Spinal cord (tissue), 10 donors: ENCODE measurements around the gene KLK15. TPM values are rescaled to one million over a fixed set of nuclear protein-coding genes. Genes with fewer than 3 reads are reported as not detected.

Experiments used
- DNase-seq, 6 donors: peaks; one replicate each; pipeline versions ENCODE4 v3.0.0 to v3.0.0-alpha.2; 2013 to 2015; ENCODE audit warnings: low spot score in 6 of 6, low read depth in 4 of 6
- H3K27ac ChIP-seq: one replicate; pipeline ENCODE4 v1.5.1; 2013; ENCODE audit warnings: low read depth, low read length, control low read depth
- H3K27me3 ChIP-seq: one replicate; pipeline ENCODE4 v1.6.1; 2013; ENCODE audit warnings: low read length; ENCODE audit not compliant: control insufficient read depth, insufficient read depth
- H3K36me3 ChIP-seq: one replicate; pipeline ENCODE4 v1.6.1; 2013; ENCODE audit warnings: low read length; ENCODE audit not compliant: control insufficient read depth, insufficient read depth
- H3K4me1 ChIP-seq: one replicate; pipeline ENCODE4 v1.6.1; 2013; ENCODE audit warnings: low read length; ENCODE audit not compliant: control insufficient read depth, insufficient read depth
- H3K4me3 ChIP-seq: one replicate; pipeline ENCODE4 v1.5.1; 2013; ENCODE audit warnings: low read depth, low read length, control low read depth
- H3K9me3 ChIP-seq: one replicate; pipeline ENCODE4 v1.6.1; 2013; ENCODE audit warnings: low read length; ENCODE audit not compliant: control insufficient read depth, insufficient read depth
- WGBS: methylation state at CpG from one replicate; pipeline ENCODE4 v1.1.5; 2013; ENCODE audit warnings: missing lambda C conversion rate; ENCODE audit not compliant: insufficient coverage; 5-methylcytosine and 5-hydroxymethylcytosine counted together
- polyA plus RNA-seq, 2 donors: library from polyadenylated mRNA; unstranded; fragments of 120-200 nt; gene quantifications; one replicate each; pipeline ENCODE4 v1.2.1, GENCODE V29; 2013; ENCODE audit not compliant: insufficient read length in 2 of 2
- small RNA-seq: library from RNA; depleted of rRNA; stranded (forward); fragments of <200 nt; gene quantifications from one replicate; pipeline ENCODE3, GENCODE V24; 2014; ENCODE audit warnings: low replicate concordance
- total RNA-seq, 2 donors: library from RNA; depleted of rRNA in 1 of 2; stranded (reverse); fragments of 120-200 nt in 1 of 2; fragments of >200 nt in 1 of 2; gene quantifications; one replicate each; pipeline versions ENCODE4 v1.2.3 to v1.2.4, GENCODE V29; 2013 to 2014
- donor health status: healthy.

The KLK15 gene
- total and polyA plus RNA-seq, 4 donors: not detected

GRCh38 chr19:50779504-50780457, 53.6 kb downstream of the KLK15 start:
- H3K27me3 ChIP-seq: peaks cover 53% of the 10 kb centered on the region
- H3K4me1 ChIP-seq: peaks cover 14% of the 10 kb centered on the region
- H3K36me3 ChIP-seq: no peaks in the 10 kb centered on the region
- no peak overlapping the region for H3K4me3 ChIP-seq
- WGBS: 54% methylated on average over 23 of the region's 25 CpGs
- no peak for DNase-seq
- no peaks in the 10 kb centered on the region for H3K9me3 ChIP-seq
- no peak overlapping the region for H3K27ac ChIP-seq

DNA sequence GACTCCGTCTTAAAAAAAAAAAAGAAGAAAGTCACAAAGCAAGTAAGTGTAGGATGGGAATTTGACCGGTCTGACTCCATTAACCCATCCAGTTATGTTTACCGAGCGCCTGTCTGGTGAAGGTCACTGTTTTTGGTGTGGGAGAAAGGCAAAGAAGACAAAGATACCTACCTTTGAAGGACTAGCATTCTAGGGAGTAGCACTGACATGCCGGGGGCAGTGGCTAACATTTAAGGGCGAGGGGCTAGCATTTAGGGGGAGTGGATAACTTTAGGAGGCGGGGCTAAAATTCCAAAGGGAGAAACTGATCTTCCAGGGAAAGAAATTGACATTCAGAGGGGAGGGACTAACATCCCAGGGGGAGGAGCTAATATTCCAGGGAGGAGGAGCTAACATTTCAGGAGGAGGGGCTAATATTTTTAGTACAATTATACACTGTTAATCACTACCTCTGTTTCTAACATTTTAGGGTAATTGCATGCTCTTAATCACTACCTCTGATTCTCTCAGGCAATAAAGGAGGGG, 54.4 kb downstream of the KLK15 start:
- no peak overlapping the region for H3K27ac ChIP-seq

GRCh38 chr19:50777830-50778303, 55.5 kb downstream of the KLK15 start:
- peaks cover 53% of the 10 kb centered on the region for H3K27me3 ChIP-seq
- no peaks in the 10 kb centered on the region for H3K36me3 ChIP-seq
- no peak overlapping the region for H3K4me3 ChIP-seq
- no peak overlapping the region for H3K27ac ChIP-seq
- no peaks in the 10 kb centered on the region for H3K9me3 ChIP-seq
- peaks cover 9% of the 10 kb centered on the region for H3K4me1 ChIP-seq
- peak in 2 of 6 donors; percentile 31 to 62 for DNase-seq
- 0% methylated on average over 30 of the region's 30 CpGs for WGBS

More for the DNA sequence above, 54.4 kb downstream of the KLK15 start:
- Histone ChIP-seq H3K36me3 (no peaks in the 10 kb centered on the region), H3K4me1 (peaks cover 14% of the 10 kb centered on the region), H3K9me3 (no peaks in the 10 kb centered on the region), H3K27me3 (peaks cover 53% of the 10 kb centered on the region), H3K4me3 (no peak overlapping the region)
- 40% methylated on average over 2 of the region's 7 CpGs for WGBS
- no peak for DNase-seq

GRCh38 chr19:50777261-50777660, 56.1 kb downstream of the KLK15 start:
- H3K4me1 ChIP-seq: peaks cover 9% of the 10 kb centered on the region
- 86% methylated on average over 1 of the region's 4 CpGs for WGBS
- H3K4me3 ChIP-seq: no peak overlapping the region
- peaks cover 49% of the 10 kb centered on the region for H3K27me3 ChIP-seq
- no peak for DNase-seq
- H3K9me3 ChIP-seq: no peaks in the 10 kb centered on the region
- H3K36me3 ChIP-seq: no peaks in the 10 kb centered on the region
- no peak overlapping the region for H3K27ac ChIP-seq

- Histone ChIP-seq H3K9me3 (no peaks in the 10 kb centered on the region), H3K4me1 (peaks cover 9% of the 10 kb centered on the region), H3K4me3 (no peak overlapping the region), H3K36me3 (no peaks in the 10 kb centered on the region), H3K27ac (no peak overlapping the region), H3K27me3 (peaks cover 46% of the 10 kb centered on the region)
- no peak for DNase-seq
- WGBS: 44% methylated on average over 1 of the region's 5 CpGs
Observed at GRCh38 chr19:50776131-50776530, 57.2 kb downstream of the KLK15 start.

Small RNA genes within 50 kb of the gene (small RNA-seq; reads per million reads assigned to genes)
- gene SNORD88A (171 reads per million, percentile 98 among the genes with 10 or more reads in this experiment), gene SNORD88B (not detected), gene SNORD88C (not detected)

Other genes starting within 250 kb of the KLK15 start
- 10 to 100 TPM; 10.0 to 21.8 TPM for gene SYT3, start 193.7 kb downstream of the KLK15 start, total RNA-seq
- 10 to 100 TPM; 76.9 to 84.1 TPM for gene SYT3, start 193.7 kb downstream of the KLK15 start, polyA plus RNA-seq
- 1 to 10 TPM; 1.4 to 7.1 TPM for gene C19orf81, start 184.1 kb downstream of the KLK15 start, total RNA-seq
- 1 to 10 TPM; 6.1 to 6.2 TPM for gene C19orf81, start 184.1 kb downstream of the KLK15 start, polyA plus RNA-seq
- gene SHANK1, start 113.8 kb downstream of the KLK15 start, total RNA-seq: 10 to 100 TPM in 1 of 2 donors, 1 to 10 TPM in 1; 8.4 to 17.6 TPM
- gene SHANK1, start 113.8 kb downstream of the KLK15 start, polyA plus RNA-seq: 100 to 1,000 TPM; 106 to 116 TPM
- 10 to 100 TPM; 17.0 to 44.7 TPM for gene CLEC11A, start 110.2 kb downstream of the KLK15 start, total RNA-seq
- 10 to 100 TPM; 29.4 to 37.4 TPM for gene CLEC11A, start 110.2 kb downstream of the KLK15 start, polyA plus RNA-seq
- not detected for gene GPR32, start 63.1 kb downstream of the KLK15 start, total RNA-seq
- gene GPR32, start 63.1 kb downstream of the KLK15 start, polyA plus RNA-seq: under 1 TPM in 1 of 2 donors, not detected in 1; 0.12 TPM
- gene ACP4, start 43.2 kb downstream of the KLK15 start, total RNA-seq: not detected
- under 1 TPM in 1 of 2 donors, not detected in 1; 0.44 TPM for gene ACP4, start 43.2 kb downstream of the KLK15 start, polyA plus RNA-seq
- gene KLK1, start 9.8 kb downstream of the KLK15 start, total RNA-seq: 1 to 10 TPM in 1 of 2 donors, under 1 TPM in 1; 0.50 to 1.3 TPM
- 1 to 10 TPM in 1 of 2 donors, not detected in 1; 2.0 TPM for gene KLK1, start 9.8 kb downstream of the KLK15 start, polyA plus RNA-seq
- gene KLK3, start 21.3 kb upstream of the KLK15 start, total RNA-seq: not detected
- gene KLK3, start 21.3 kb upstream of the KLK15 start, polyA plus RNA-seq: not detected
- gene KLK2, start 39.9 kb upstream of the KLK15 start, total RNA-seq: under 1 TPM; 0.06 to 0.10 TPM
- gene KLK2, start 39.9 kb upstream of the KLK15 start, polyA plus RNA-seq: under 1 TPM in 1 of 2 donors, not detected in 1; 0.38 TPM
- under 1 TPM in 1 of 2 donors, not detected in 1; 0.59 TPM for gene KLK4, start 77.8 kb upstream of the KLK15 start, total RNA-seq
- 1 to 10 TPM; 1.6 to 1.9 TPM for gene KLK4, start 77.8 kb upstream of the KLK15 start, polyA plus RNA-seq
- under 1 TPM; 0.44 to 0.79 TPM for gene KLK5, start 119.5 kb upstream of the KLK15 start, total RNA-seq
- 1 to 10 TPM in 1 of 2 donors, under 1 TPM in 1; 0.93 to 2.5 TPM for gene KLK5, start 119.5 kb upstream of the KLK15 start, polyA plus RNA-seq
- gene KLK6, start 136.0 kb upstream of the KLK15 start, total RNA-seq: 1 to 10 TPM; 5.7 to 9.6 TPM
- gene KLK6, start 136.0 kb upstream of the KLK15 start, polyA plus RNA-seq: 10 to 100 TPM; 15.4 to 16.5 TPM
- under 1 TPM; 0.50 to 0.72 TPM for gene KLK7, start 150.3 kb upstream of the KLK15 start, total RNA-seq
- gene KLK7, start 150.3 kb upstream of the KLK15 start, polyA plus RNA-seq: under 1 TPM; 0.16 to 0.38 TPM
- 1 to 10 TPM in 1 of 2 donors, not detected in 1; 1.4 TPM for gene KLK8, start 168.0 kb upstream of the KLK15 start, total RNA-seq
- under 1 TPM in 1 of 2 donors, not detected in 1; 0.71 TPM for gene KLK8, start 168.0 kb upstream of the KLK15 start, polyA plus RNA-seq
- gene KLK10, start 186.1 kb upstream of the KLK15 start, total RNA-seq: 1 to 10 TPM in 1 of 2 donors, under 1 TPM in 1; 0.72 to 1.6 TPM
- 1 to 10 TPM; 7.3 TPM for gene KLK10, start 186.1 kb upstream of the KLK15 start, polyA plus RNA-seq
- not detected for gene KLK11, start 193.0 kb upstream of the KLK15 start, total RNA-seq
- gene KLK11, start 193.0 kb upstream of the KLK15 start, polyA plus RNA-seq: not detected
- gene KLK12, start 201.4 kb upstream of the KLK15 start, total RNA-seq: not detected
- not detected for gene KLK12, start 201.4 kb upstream of the KLK15 start, polyA plus RNA-seq
- under 1 TPM in 1 of 2 donors, not detected in 1; 0.50 TPM for gene KLK13, start 231.5 kb upstream of the KLK15 start, total RNA-seq
- gene KLK13, start 231.5 kb upstream of the KLK15 start, polyA plus RNA-seq: 1 to 10 TPM in 1 of 2 donors, under 1 TPM in 1; 0.65 to 1.2 TPM
- gene KLK14, start 249.3 kb upstream of the KLK15 start, total RNA-seq: under 1 TPM in 1 of 2 donors, not detected in 1; 0.11 TPM
- 1 to 10 TPM; 1.4 to 1.9 TPM for gene KLK14, start 249.3 kb upstream of the KLK15 start, polyA plus RNA-seq